Karpas-422 (cell line): ENCODE results near the gene BTF3. TPM values are rescaled to one million over a fixed set of nuclear protein-coding genes. Genes with fewer than 3 reads are reported as not detected.

ENCODE experiments used
- DNase-seq: peaks from one replicate; pipeline ENCODE4 v3.0.0-alpha.2; 2015
- H2AFZ ChIP-seq: fragments of 200-600 bp; sonication (generic); 2 replicates; pipeline ENCODE4 v1.6.1; 2014; ENCODE audit warnings: antibody characterized with exemption, low read length, mixed read lengths
- H3K27ac ChIP-seq: fragments of 200-600 bp; sonication (generic); 2 replicates; pipeline ENCODE4 v1.5.1; 2014; ENCODE audit warnings: mild to moderate bottlenecking, low read length, moderate library complexity
- H3K27me3 ChIP-seq: fragments of 200-600 bp; sonication (generic); 2 replicates; pipeline ENCODE4 v1.6.1; 2014; ENCODE audit warnings: low read length, mixed read lengths
- H3K36me3 ChIP-seq: fragments of 200-600 bp; sonication (generic); 2 replicates; pipeline ENCODE4 v1.6.1; 2014; ENCODE audit warnings: low read length, mixed read lengths; ENCODE audit not compliant: insufficient read depth
- H3K4me1 ChIP-seq: fragments of 200-600 bp; sonication (generic); 2 replicates; pipeline ENCODE4 v1.6.1; 2014; ENCODE audit warnings: mild to moderate bottlenecking, low read length, mixed read lengths
- H3K4me2 ChIP-seq: fragments of 200-600 bp; sonication (generic); 2 replicates; pipeline ENCODE4 v1.6.1; 2014; ENCODE audit warnings: low read length, low read depth, mild to moderate bottlenecking; ENCODE audit not compliant: poor library complexity, severe bottlenecking
- H3K4me3 ChIP-seq: fragments of 200-600 bp; sonication (generic); 2 replicates; pipeline ENCODE4 v1.5.1; 2014; ENCODE audit warnings: mild to moderate bottlenecking, antibody characterized with exemption, low read length, mixed read lengths
- H3K79me2 ChIP-seq: fragments of 200-600 bp; sonication (generic); 2 replicates; pipeline ENCODE4 v1.6.1; 2014; ENCODE audit warnings: mild to moderate bottlenecking, low read length, mixed read lengths
- H3K9ac ChIP-seq: fragments of 200-600 bp; sonication (generic); 2 replicates; pipeline ENCODE4 v1.6.0; 2014; ENCODE audit warnings: low read length
- H3K9me2 ChIP-seq: fragments of 200-600 bp; sonication (generic), shearing (Covaris generic); replicated peaks from 2 replicates; pipeline ENCODE4 v1.6.0; 2014; ENCODE audit warnings: mild to moderate bottlenecking, low read length, moderate library complexity; ENCODE audit not compliant: insufficient read depth
- H3K9me3 ChIP-seq: fragments of 300-700, 200-600 bp; sonication (generic); 2 replicates; pipeline ENCODE4 v1.6.1; 2014; ENCODE audit warnings: low read length, mixed read lengths
- H4K20me1 ChIP-seq: fragments of 200-600 bp; sonication (generic); 2 replicates; pipeline ENCODE4 v1.6.1; 2014; ENCODE audit warnings: mild to moderate bottlenecking, antibody characterized with exemption, low read length, low read depth; ENCODE audit not compliant: insufficient read depth
- total RNA-seq: library from RNA; depleted of rRNA; stranded (reverse); fragments of >200 nt; shearing (Covaris generic); gene quantifications from 2 replicates; pipeline ENCODE4 v1.2.3, GENCODE V29; 2014; ENCODE audit warnings: low replicate concordance; rRNA removed

The BTF3 gene
- total RNA-seq, 1 experiment from 2014 or later, result 600 TPM

GRCh38 chr5:73550016-73550415, 51.8 kb downstream of the BTF3 start:
- Histone ChIP-seq H3K4me3 (no peak overlapping the region), H3K36me3 (peaks cover 12% of the 10 kb centered on the region), H3K79me2 (no peaks in the 10 kb centered on the region), H3K4me2 (no peak overlapping the region), H3K27ac (no peak overlapping the region), H3K9me2 (no peaks in the 10 kb centered on the region), H3K9me3 (no peaks in the 10 kb centered on the region), H3K27me3 (no peaks in the 10 kb centered on the region), H2AFZ (no peak overlapping the region), H3K4me1 (no peaks in the 10 kb centered on the region), H4K20me1 (no peaks in the 10 kb centered on the region), H3K9ac (no peak overlapping the region)
- DNase-seq, result no peak

DNA sequence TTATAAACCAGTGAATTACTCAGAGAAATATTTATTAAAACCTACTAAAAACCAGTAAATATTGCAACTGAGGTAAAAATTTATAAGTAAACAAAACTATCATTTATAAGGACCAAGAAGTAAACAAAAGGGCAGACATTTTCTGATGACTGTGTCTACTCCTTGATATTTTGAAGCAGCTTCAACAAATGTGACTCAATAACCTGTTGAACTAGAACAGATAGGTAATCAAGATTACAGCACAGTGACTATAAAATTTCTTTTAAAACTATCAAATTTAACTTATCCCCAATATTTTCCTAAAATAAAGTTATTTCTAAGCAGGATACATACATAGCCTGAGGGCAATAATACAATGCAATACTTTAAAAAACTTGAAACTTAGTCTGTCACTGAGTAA, 54.4 kb downstream of the BTF3 start:
- no peak overlapping the region for H2AFZ ChIP-seq
- no peak overlapping the region for H3K4me3 ChIP-seq
- H3K27me3 ChIP-seq, result no peaks in the 10 kb centered on the region
- no peaks in the 10 kb centered on the region for H3K4me1 ChIP-seq
- H3K9me3 ChIP-seq, result no peaks in the 10 kb centered on the region
- H3K9me2 ChIP-seq, result no peaks in the 10 kb centered on the region
- no peak overlapping the region for H3K4me2 ChIP-seq
- H3K27ac ChIP-seq, result no peak overlapping the region
- DNase-seq, result no peak
- H3K36me3 ChIP-seq, result peaks cover 20% of the 10 kb centered on the region
- H3K9ac ChIP-seq, result no peak overlapping the region
- no peaks in the 10 kb centered on the region for H4K20me1 ChIP-seq
- no peaks in the 10 kb centered on the region for H3K79me2 ChIP-seq

Other genes with a start within 250 kb of the BTF3 start
- 0.54 and 0.97 TPM in 2 replicates for gene FOXD1, start 49.7 kb upstream of the BTF3 start, total RNA-seq
- 16.8 and 32.3 TPM in 2 replicates for gene ANKRA2, start 67.2 kb downstream of the BTF3 start, total RNA-seq
- gene UTP15, start 67.3 kb downstream of the BTF3 start, total RNA-seq, result 21.0 and 42.9 TPM in 2 replicates
- not detected in 2 replicates for gene ARHGEF28, start 127.8 kb downstream of the BTF3 start, total RNA-seq